Activated CD4-positive, alpha-beta T cell treated with anti-CD3 and anti-CD28 coated beads for 48 hours (primary cell): ENCODE data around the gene GP9.
A peak's percentile ranks its signal among the peaks of the same experiment; 100 is the strongest.

Experiments
- DNase-seq: peaks from one replicate; pipeline ENCODE4 v3.0.0-alpha.2; 2020

The GP9 gene

DNA sequence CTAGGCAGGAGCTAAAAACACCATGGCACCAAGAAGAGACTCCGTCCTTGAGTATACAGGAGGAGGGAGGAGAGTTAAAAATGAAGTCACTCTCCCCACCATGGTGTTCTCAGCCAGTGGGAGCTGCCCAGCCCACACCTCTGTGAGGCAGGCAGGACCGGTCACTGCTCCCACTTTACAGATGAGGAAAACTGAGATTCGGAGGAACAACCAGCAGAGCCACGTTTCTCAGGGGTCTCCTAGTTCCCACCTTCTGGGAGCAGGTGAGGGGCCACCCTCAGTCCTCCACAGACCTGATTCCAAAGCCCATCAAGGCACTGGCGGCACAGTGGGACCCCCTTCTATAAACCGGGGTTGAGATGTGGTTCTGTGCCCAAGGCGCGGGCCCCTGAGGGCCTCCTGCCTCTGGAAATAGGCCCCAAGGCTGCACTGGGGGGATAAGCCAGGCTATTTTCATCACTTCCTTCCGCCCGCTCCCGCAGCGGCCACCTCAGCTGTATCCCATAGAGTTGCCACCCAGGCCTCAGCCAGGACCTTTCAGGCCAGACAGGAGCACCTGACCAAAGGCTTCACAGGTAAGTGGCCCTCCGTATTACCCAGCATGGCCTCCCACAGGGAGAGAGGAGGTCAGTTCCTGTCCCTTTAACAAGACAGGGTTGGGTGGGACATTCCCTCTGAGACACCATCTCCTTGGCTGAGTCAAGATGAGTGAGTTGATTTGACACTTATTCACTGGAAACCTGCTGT, at the start of gene GP9:
Gene GP9 (plus strand): TSS at position 504 of the 747 bp plus-strand sequence. CDS start 961 bp downstream, outside the sequence.
- no peak for DNase-seq

DNA sequence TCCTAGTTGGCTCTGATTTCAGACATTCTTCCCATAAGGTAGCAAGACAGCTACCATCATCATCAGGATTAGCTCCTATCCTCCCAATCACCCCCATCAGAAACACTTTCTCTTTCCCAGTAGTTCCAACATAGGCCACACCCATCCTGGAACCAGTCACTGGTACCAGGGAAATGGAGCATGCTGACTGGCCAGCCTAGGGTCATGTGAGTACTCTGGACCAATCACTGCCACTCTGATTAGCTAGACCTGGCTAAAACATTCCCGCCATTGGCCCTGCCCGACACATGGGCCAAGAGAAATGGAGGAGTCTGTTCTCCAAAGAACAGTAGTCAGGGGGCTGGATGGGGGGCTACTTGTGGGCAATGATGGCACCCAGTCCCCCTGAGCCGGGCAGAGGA, 47.1 kb upstream of the GP9 start:
- DNase-seq = no peak

DNA sequence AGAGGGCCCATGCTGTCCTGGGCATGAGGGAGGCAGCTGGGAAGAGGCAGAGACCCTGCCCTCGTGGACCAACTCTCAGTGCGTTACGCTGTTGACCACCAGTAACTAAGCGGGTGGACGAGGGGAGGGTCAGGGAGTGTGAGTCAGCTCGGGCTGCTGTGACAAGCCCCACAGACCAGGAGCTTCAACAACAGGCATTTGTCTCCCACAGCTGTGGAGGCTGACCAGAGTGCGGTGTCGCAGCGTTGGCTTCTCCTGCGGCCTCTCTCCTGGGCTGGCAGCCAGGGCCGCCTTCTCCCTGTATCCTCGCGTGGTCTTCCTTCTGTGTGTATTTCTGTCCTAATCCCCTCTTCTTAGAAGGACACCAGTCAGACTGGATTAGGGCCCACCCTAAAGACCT, 46.4 kb upstream of the GP9 start:
- DNase-seq = no peak

DNA sequence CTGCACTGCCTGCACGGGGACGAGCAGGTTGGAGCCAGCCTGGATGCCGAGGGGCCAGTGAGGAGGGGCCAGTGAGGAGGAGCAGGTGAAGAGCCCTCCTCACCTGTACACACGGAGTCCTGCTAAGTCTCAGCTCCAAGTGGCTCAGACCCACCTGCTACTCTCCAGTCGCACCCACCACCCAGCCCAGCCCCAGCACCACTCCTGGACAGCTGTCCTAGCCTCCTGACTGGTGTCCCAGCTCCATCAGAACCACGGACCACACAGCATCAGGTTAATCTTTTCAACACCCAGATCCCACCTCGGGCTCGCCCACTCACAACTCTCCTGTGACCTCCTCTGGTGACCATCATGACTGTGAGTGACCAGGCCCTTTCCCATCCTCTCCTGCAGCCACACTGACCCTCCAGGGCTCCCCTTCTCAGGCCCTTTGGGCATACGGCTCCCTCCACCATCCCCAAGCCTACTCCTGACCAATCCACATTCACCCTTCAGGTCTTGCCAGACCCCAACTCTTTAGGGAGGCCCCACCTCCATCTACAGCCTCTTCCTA, 45.7 kb upstream of the GP9 start:
- DNase-seq = no peak

- peak; percentile 56 for DNase-seq
Observed at GRCh38 chr3:129015388-129016105, 45.0 kb upstream of the GP9 start.

GRCh38 chr3:129016356-129016719, 44.2 kb upstream of the GP9 start:
- peak; percentile 66 for DNase-seq

GRCh38 chr3:129016720-129017483, 43.7 kb upstream of the GP9 start:
- peak; percentile 33 for DNase-seq

DNA sequence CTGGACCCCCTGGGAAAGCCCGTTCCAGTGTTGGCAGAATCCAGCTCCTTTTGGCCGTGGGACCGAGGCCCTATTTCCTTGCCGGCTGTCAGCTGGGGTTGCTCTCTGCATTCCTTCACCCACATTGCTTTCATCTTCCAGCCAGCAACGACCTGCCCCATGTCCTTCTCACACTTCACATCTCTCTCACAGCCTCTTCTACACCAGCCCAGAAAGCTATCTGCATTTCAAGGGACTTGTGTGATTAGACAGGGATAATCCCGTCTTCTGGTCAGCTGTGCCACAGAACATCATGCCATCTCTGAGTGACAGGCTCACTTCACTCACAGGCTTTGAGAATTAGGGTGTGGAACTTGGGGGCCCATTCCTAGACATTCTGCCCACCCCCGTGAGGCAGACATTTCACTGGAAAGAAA, 43.1 kb upstream of the GP9 start:
- DNase-seq = no peak

DNA sequence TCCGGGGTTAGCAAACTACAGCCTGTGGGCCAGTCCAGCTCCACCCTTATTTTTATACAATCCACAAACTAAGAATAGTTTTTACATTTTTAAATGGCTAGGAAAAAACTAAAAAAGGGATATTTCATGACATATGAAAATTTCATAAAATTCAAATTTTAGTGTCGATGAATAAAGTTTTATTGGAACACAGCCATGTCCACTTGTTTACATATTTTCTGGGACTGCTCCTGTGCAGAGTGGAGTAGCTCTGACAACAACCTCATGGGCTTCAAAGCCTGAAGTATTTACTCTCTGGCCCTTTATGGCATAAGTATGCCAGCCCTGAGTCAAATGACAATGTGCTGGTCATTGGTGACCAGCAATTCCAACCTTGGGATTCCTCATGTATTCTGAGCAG, 42.3 kb upstream of the GP9 start:
- DNase-seq = no peak

DNA sequence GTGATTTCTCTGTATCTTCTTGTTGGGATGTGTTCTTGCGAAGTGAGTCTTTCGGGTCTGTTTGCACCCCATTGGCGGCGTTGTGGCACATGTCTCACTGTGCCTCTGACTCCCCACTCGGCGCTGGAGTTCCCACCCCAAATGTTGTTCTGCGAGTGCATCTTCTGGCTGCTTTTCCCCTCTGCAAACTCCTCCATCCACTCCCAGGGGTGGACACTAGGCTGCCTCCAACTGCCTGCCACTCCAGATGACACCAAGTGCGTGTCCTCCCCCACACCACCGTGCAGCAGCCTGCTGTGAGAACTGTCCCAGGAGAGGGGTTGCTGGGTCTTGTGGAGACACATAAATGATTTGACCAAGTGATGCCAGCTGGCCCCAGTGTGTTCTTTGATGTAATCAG, 41.8 kb upstream of the GP9 start:
- no peak for DNase-seq

DNA sequence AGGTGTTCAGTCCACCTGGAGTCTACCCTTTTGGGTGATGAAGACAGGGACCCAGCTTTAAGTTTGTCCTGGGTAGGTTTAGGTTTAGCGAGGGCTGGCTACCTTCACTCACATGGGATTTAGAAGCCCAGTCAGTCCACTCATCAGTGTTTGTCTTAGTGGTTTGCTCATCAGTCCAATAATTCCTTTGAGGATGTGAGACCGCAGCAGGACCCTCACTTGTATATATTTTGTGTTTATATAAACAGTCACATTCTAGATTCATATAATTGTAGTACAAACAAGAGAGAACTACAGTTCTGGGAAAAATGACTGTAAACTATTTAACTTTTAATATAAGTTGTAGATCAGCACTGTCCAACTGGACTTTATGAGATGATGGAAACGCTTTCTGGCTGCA, 41.3 kb upstream of the GP9 start:
- no peak for DNase-seq

- DNase-seq = no peak
Observed at GRCh38 chr3:129020691-129021090, 39.9 kb upstream of the GP9 start.

DNA sequence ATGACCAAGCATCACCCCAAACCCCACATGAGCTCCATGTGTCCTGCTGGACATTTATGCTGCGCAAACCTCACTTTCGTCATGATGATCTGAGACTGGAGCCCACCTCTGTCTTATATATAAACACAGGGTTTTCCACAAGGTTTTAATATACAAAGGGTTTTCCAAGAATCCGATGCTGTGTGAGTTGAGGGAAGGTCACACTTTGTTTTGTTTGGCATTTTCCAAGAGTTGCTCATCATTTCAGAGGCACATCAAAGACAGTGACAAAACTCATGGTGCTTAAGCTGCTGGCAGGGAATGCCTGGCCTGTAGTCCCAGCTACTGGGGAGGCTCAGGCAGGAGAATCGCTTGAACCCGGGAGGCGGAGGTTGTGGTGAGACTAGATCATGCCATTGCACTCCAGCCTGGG, 39.4 kb upstream of the GP9 start:
- DNase-seq = no peak

DNA sequence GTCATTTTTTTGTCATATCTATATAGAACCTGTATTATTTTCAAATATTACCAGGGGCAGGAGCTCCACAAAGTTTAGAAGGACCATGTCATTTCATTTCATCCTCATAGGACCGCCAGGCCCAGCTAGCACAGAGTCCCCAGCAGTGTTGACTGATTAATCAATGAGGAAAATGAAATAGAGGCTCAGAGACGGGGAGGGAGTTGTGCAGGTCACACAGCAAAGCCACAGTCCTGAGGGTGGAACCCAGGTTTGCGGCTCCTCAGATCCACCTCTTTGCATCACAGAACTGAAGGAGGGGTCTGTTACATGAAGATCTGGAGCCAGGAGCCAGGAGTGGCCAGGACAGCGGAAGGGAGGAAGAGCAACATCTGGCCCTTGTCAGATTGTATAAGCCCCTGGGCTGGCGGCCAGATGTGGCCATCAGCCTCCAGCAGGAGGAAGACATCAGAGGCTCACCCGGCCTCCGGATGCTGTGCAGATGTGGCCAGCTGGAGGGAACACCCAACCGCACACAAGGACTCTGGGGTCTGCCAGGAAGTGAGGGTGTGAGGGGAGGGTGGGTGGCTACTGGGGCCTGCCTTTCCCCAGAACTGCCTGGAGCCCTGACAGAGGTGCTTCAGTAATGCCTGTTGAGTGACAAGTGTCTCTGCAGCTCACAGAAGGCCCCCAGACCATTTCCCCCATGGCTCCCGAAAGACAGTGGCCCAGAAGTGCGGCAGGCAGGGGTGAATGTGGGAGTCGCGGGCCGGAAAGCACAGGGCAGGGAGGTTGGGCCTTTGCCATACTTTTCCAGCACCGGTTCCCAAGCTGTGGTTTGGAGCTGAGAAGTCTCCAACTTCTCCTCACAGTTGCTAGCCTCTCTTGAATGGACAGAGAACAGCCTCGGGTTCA, 38.2 kb upstream of the GP9 start:
- DNase-seq = no peak

DNA sequence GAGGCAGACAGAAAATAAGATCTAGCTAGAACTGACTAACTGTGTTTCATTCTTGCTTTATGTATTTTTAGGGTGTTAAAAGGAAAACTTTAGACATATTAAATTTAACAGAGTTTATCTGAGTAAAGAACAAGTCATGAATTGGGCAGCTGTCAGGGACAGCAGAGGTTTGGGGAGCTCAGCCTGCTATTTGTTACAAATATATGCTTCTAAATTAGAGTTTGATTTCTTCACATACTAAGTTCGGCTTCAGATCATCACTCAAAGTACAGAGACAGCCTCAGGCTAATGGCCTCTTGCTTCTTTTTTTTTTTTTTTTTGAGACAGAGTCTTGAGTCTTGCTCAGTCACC, 37.6 kb upstream of the GP9 start:
- DNase-seq = no peak

DNA sequence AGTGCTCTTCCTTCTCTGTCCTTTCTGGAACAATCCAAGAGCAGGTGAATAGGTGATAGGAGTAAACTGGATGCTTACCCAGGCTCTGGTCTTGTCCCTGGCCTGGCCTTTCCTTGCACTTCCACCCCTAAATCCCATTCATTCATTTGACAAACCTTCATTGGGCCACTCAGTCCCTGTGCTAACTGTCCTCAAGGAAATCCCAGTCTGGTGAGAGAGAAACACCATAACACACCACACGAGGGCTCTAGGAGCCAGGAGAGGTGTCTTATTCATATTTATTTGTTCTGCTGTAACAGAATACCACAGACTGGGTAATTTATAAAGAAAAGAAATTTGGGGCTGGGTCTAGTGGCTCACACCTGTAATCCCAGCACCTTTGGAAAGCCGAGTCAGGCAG, 36.7 kb upstream of the GP9 start:
- DNase-seq = no peak

GRCh38 chr3:129025108-129025507, 35.5 kb upstream of the GP9 start:
- no peak for DNase-seq

DNA sequence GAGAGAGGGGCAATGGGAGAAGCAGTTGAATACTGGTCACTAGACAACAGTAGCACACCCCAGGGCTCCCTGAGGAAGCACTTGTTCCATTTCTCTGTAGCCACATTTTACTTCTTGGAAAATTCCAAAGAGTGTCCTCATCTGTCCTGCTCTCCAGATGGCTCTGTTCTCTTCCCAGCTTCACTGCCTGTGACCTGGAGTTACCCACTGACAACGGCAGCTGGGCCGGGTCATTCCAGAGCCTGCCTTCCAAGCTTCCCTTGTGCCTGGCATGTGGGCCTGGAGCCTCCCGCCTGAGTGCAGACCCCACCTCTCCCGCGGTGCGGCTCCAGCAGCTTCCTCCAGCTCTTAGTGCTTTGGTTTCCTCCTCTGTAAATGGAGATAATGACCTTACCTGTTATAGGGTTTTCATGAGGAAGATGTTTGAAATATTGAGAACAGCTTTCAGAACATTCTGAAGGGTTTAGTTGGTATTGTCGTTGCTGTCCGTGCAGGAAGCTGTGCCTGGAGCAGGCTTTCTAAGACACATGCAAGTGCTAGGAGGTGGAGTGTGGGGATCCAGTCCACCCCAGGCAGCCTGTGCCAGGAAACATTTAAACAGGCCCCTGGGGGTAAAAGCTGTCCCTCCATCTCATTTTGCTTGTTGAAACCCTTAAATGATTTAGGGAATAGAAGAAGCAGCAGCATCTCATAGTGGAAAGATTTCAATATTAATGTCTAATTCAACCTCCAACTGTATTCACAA, 34.7 kb upstream of the GP9 start:
- no peak for DNase-seq

DNA sequence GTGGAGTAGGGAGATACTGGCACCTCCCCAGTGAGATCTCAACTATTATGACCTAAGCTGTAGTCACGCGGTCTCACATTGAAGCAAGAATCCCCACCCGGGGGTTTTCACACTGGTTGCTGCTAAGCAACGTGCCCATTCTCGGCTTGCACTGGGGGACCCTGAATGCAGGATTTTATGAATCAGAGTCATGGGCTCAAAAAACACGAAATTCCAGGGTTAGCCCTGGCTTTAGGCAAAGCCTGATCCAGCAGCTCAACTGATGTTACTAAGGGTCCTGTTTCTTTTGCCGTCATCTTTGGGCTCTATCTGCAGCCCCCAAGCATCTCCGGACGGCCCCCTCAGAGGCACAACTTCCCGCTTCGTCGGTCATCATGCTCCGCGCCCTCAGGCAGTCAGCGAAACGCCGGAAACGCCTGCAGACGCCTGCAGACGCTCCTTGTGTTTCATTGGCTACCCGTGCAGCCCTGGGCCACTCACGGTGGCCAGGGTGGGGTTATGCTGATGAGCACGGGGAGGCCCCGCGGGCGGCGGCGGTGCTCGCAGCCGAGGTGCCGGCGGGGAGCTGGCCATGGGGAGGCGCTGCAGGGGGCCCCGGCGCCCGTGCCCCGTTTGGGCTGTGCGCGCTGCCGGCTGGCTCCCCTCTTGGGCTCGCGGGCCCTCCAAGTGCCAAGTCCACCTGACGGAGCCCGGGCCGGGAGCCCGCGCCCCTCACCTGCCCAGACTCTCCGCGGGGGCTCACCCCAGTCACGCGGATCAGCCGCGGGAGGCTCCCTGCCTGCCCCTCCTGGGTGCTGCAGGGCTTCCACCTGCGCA, 33.6 kb upstream of the GP9 start:
- peak; percentile 94 for DNase-seq

DNA sequence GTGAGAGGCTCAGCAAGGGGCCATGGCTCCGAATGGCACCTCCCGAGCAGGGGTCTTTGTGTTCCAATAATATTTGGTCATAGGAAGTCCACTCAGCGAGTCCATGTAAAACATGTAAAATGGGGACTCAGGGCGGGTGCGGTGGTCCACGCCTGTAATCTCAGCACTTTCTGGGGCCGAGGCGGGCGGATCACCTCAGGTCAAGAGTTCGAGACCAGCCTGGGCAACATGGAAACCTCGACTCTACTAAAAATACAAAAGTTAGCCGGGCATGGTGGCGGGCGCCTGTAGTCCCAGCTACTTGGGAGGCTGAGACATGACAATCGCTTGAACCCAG, 33.1 kb upstream of the GP9 start:
- DNase-seq = no peak

- DNase-seq = no peak
Observed at GRCh38 chr3:129028866-129029265, 31.7 kb upstream of the GP9 start.
